HepG2 (cell line): ENCODE measurements around the gene CALML6. TPM values are rescaled to one million over a fixed set of nuclear protein-coding genes. Genes with fewer than 3 reads are reported as not detected.

Source experiments
- ATAC-seq: fragments of 200-7000 bp; cut with Tn5 transposase; 3 replicates; pipeline ENCODE4 v1.9.1; 2020; ENCODE audit warnings: mild to moderate bottlenecking, moderate library complexity
- BruUV-seq: library from RNA; stranded (reverse); fragments of 400-500 nt; replicated peaks from 2 replicates; lab custom pipeline; 2021; lab: Mats Ljungman, UMichigan
- CTCF ChIA-PET: fragments of 300-600 bp; formaldehyde crosslinking; extraction: SDS; loops from one replicate; lab custom pipeline; 2021; ENCODE audit warnings: low total read pairs, inconsistent platforms, low intra/inter-chr PET ratio; lab: Yijun Ruan, JAX
- POLR2A ChIA-PET: fragments of 350-600 bp; sonication (Branson Sonifier 250); formaldehyde crosslinking; loops from one replicate; lab custom pipeline; 2020; ENCODE audit warnings: antibody characterized with exemption, inconsistent platforms; lab: Yijun Ruan, JAX
- DNase-seq: peaks from one replicate; pipeline ENCODE4 v3.0.0-alpha.2; 2015; ENCODE audit warnings: low spot score
- FAIRE-seq: peaks from 3 replicates; lab custom pipeline; 2011; peaks lifted over from hg19 to GRCh38; lab: Jason Lieb, UNC
- H2AFZ ChIP-seq: one replicate; pipeline ENCODE4 v1.6.1; 2011; ENCODE audit warnings: low read length, inconsistent platforms
- H3K27ac ChIP-seq: fragments of 300-600 bp; 3 replicates; pipeline ENCODE4 v1.8.0; 2011; ENCODE audit warnings: mixed run types, mild to moderate bottlenecking, mixed read lengths, low read length, inconsistent platforms; ENCODE audit not compliant: insufficient read depth; ENCODE audit errors: extremely low read length
- H3K27me3 ChIP-seq, 2 experiments: fragments of 200-600 bp in 1 of 2; 2 replicates in 1 of 2; 3 replicates in 1 of 2; pipeline versions ENCODE4 v1.6.0 to v1.8.0; 2011; ENCODE audit warnings: low read length in 2 of 2, mild to moderate bottlenecking in 2 of 2, moderate library complexity in 2 of 2, inconsistent platforms in 1 of 2; ENCODE audit not compliant: insufficient read depth in 2 of 2, control insufficient read depth in 1 of 2
- H3K36me3 ChIP-seq, 2 experiments: fragments of 200-600 bp in 1 of 2; replicated peaks in 1 of 2; 2 replicates in 1 of 2; 3 replicates in 1 of 2; pipeline versions ENCODE4 v1.5.1 to v1.8.0; 2011; ENCODE audit warnings: low read length in 2 of 2, inconsistent platforms in 1 of 2; ENCODE audit not compliant: insufficient read depth in 2 of 2, control insufficient read depth in 1 of 2
- H3K4me1 ChIP-seq: 2 replicates; pipeline ENCODE4 v1.5.1; 2012; ENCODE audit warnings: low read length, inconsistent platforms; ENCODE audit not compliant: insufficient read depth
- H3K4me2 ChIP-seq: 2 replicates; pipeline ENCODE4 v1.6.0; 2011; ENCODE audit warnings: low read depth, low read length, inconsistent platforms
- H3K4me3 ChIP-seq, 3 experiments: fragments of 200-600 bp in 1 of 3; sonication (generic), shearing (Covaris generic) in 1 of 3; replicated peaks in 1 of 3; 2 replicates each; pipeline ENCODE4 v1.5.1; 2011 to 2016; ENCODE audit warnings: low read length in 3 of 3, inconsistent platforms in 2 of 3, low read depth in 2 of 3, mild to moderate bottlenecking in 2 of 3, control low read depth in 1 of 3, mixed read lengths in 1 of 3; ENCODE audit not compliant: insufficient read depth in 1 of 3
- H3K79me2 ChIP-seq: one replicate; pipeline ENCODE4 v1.6.1; 2011; ENCODE audit warnings: low read length, inconsistent platforms; ENCODE audit not compliant: insufficient read depth
- H3K9ac ChIP-seq: 2 replicates; pipeline ENCODE4 v1.6.0; 2011; ENCODE audit warnings: mild to moderate bottlenecking, low read depth, low read length, inconsistent platforms; ENCODE audit not compliant: insufficient read depth
- H3K9me3 ChIP-seq: 2 replicates; pipeline ENCODE4 v1.5.1; 2012; ENCODE audit warnings: mild to moderate bottlenecking, low read length
- H4K20me1 ChIP-seq: 2 replicates; pipeline ENCODE4 v1.6.0; 2011; ENCODE audit warnings: inconsistent platforms, mild to moderate bottlenecking, low read length, moderate library complexity; ENCODE audit not compliant: insufficient read depth
- NRL ChIP-seq: sonication (generic); formaldehyde crosslinking; IDR thresholded peaks from 2 replicates; pipeline ENCODE4 v1.5.0; 2020; ENCODE audit warnings: missing genetic modification reagents, mild to moderate bottlenecking, moderate library complexity, borderline replicate concordance
- PITX1 ChIP-seq: sonication (generic); formaldehyde crosslinking; IDR thresholded peaks from 2 replicates; pipeline ENCODE4 v1.5.1; 2020; ENCODE audit warnings: mild to moderate bottlenecking, missing genetic modification reagents
- SP140L ChIP-seq: sonication (generic); formaldehyde crosslinking; IDR thresholded peaks from 2 replicates; pipeline ENCODE4 v1.4.0; 2020; ENCODE audit warnings: missing genetic modification reagents, borderline replicate concordance
- THYN1 ChIP-seq: sonication (generic); formaldehyde crosslinking; IDR thresholded peaks from 2 replicates; pipeline ENCODE4 v1.8.1; 2023; ENCODE audit warnings: low read depth, mild to moderate bottlenecking, moderate library complexity, missing genetic modification reagents, borderline replicate concordance
- ZBTB38 ChIP-seq: sonication (generic); formaldehyde crosslinking; IDR thresholded peaks from 2 replicates; pipeline ENCODE4 v1.5.1; 2020; ENCODE audit warnings: mild to moderate bottlenecking, missing genetic modification reagents
- ZNF225 ChIP-seq: sonication (generic); formaldehyde crosslinking; IDR thresholded peaks from 2 replicates; pipeline ENCODE4 v1.4.0; 2020; ENCODE audit warnings: mild to moderate bottlenecking, missing genetic modification reagents
- ZNF317 ChIP-seq: sonication (generic); formaldehyde crosslinking; IDR thresholded peaks from 2 replicates; pipeline ENCODE4 v1.5.0; 2020; ENCODE audit warnings: mild to moderate bottlenecking, missing genetic modification reagents
- ZSCAN25 ChIP-seq: sonication (generic); formaldehyde crosslinking; IDR thresholded peaks from 2 replicates; pipeline ENCODE4 v1.8.0; 2022; ENCODE audit warnings: mild to moderate bottlenecking, missing genetic modification reagents
- WGBS: methylation state at CpG from one replicate; pipeline ENCODE4 v1.1.6; 2017; ENCODE audit warnings: low lambda C conversion rate; 5-methylcytosine and 5-hydroxymethylcytosine counted together
- in situ Hi-C: cut with HindIII; loops from 2 replicates; pipeline ENCODE4 v1.10.0; 2017; ENCODE audit warnings: low pct_unique_long_range_greater_than_20kb; ENCODE audit not compliant: extremely low pct_ligation_motif_present
- intact Hi-C: fragments of 100-400 bp; cut with micrococcal nuclease; formaldehyde crosslinking; loops from one replicate; pipeline ENCODE4 v1.10.0; 2022; ENCODE audit not compliant: unreplicated experiment
- polyA plus RNA-seq, 8 experiments: library from polyadenylated mRNA; depleted of rRNA in 3 of 8; stranded (reverse) in 7 of 8; unstranded in 1 of 8; fragments of >200 nt; fragmentation: Illumina TruSeq in 4 of 8; extraction: Trizol in 4 of 8; gene quantifications; 2 replicates each; pipeline versions ENCODE4 v1.2.1 to v1.2.3, GENCODE V29; 2011 to 2016; ENCODE audit warnings: low read depth in 4 of 8, missing spikeins in 1 of 8, mixed read lengths in 1 of 8; ENCODE audit not compliant: insufficient read depth in 1 of 8
- total RNA-seq, 5 experiments: library from RNA; depleted of rRNA; stranded (reverse); fragments of >200 nt; fragmentation: Illumina TruSeq; extraction: Trizol; gene quantifications; 2 replicates each; pipeline ENCODE4 v1.2.3, GENCODE V29; 2016; ENCODE audit warnings: low read depth in 1 of 5
- TF ChIP-seq, protein P1 (sequence below): IDR thresholded peaks from 2 replicates; pipeline ENCODE4 v1.6.1; 2016
- TF ChIP-seq, protein P2 (sequence below): sonication (generic); formaldehyde crosslinking; IDR thresholded peaks from 2 replicates; pipeline ENCODE4 v1.8.0; 2023; ENCODE audit warnings: mild to moderate bottlenecking, missing genetic modification reagents

Gene CALML6
- total and polyA plus RNA-seq, 2 of the 13 experiments (the other 11 are each of a cell fraction or from before 2014, with no cell fraction given) = 0.11 to 0.12 TPM

DNA sequence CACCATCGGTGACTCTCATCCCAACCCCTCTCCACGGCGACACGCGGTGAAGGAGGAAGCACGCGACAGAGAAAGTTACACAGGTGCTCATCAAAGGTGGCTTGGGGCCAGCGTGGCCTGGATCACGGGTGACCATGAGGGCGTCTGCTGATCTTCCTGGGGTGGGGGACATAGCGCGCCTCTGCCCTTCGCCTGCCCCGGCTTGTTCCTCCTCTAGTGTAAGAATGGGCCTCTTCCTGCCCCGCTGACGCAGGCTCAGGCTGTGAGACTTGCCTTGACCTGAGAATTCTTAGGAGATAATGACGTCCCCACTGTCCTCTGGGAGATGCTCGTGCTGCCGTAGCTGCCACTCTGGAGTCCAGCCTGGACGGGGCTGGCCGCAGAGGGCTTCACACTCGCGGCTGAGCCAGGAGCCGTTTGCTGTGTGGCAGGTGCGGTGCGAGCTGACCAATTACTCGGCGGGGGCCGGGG lies 43.0 kb downstream of the CALML6 start:
- ATAC-seq (no peak), DNase-seq (no peak), FAIRE-seq (no peak)
- Histone ChIP-seq H3K27me3 (peaks cover 0 to 46% of the 10 kb centered on the region in 2 experiments; a peak in 4 of 5 replicates), H3K9ac (no peak overlapping the region), H3K36me3 (no peaks in the 10 kb centered on the region), H2AFZ (no peak overlapping the region), H3K79me2 (no peaks in the 10 kb centered on the region), H4K20me1 (no peaks in the 10 kb centered on the region), H3K9me3 (no peaks in the 10 kb centered on the region), H3K27ac (no peak overlapping the region), H3K4me3 (no peak overlapping the region; a peak in 1 of 6 replicates), H3K4me2 (no peak overlapping the region), H3K4me1 (peaks cover 81% of the 10 kb centered on the region)
- WGBS = 65% methylated on average over 17 of the region's 29 CpGs
- CTCF ChIA-PET = no interaction called here
- intact Hi-C loops = no loop called here
- in situ Hi-C loops = no loop called here
- BruUV-seq = no TSS peak
- POLR2A ChIA-PET = interaction anchor here (2.0 kb wide), 1 partner anchor 14 kb away, joined by 5 read pairs; no protein-coding TSS in a partner anchor
- TF ChIP-seq ZBTB38 (CRISPR knock-in tag) = 0 out of 2 replicates have a peak, but pooled peaks have one; percentile 55
- TF ChIP-seq, protein P1, sequence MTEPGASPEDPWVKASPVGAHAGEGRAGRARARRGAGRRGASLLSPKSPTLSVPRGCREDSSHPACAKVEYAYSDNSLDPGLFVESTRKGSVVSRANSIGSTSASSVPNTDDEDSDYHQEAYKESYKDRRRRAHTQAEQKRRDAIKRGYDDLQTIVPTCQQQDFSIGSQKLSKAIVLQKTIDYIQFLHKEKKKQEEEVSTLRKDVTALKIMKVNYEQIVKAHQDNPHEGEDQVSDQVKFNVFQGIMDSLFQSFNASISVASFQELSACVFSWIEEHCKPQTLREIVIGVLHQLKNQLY = no peak

- no peaks in the 10 kb centered on the region for H4K20me1 ChIP-seq
- H3K9me3 ChIP-seq = no peaks in the 10 kb centered on the region
- H3K4me2 ChIP-seq = peak overlapping the region; percentile 67
- no peak overlapping the region for H3K9ac ChIP-seq
- H3K36me3 ChIP-seq = no peaks in the 10 kb centered on the region
- 39% methylated on average over 11 of the region's 12 CpGs for WGBS
- 0 out of 2 replicates have a peak, but pooled peaks have one; percentile 23 for TF ChIP-seq ZNF225 (CRISPR knock-in tag)
- TF ChIP-seq THYN1 (CRISPR knock-in tag) = no peak
- no peak for TF ChIP-seq PITX1 (CRISPR knock-in tag)
- TF ChIP-seq, protein P2, sequence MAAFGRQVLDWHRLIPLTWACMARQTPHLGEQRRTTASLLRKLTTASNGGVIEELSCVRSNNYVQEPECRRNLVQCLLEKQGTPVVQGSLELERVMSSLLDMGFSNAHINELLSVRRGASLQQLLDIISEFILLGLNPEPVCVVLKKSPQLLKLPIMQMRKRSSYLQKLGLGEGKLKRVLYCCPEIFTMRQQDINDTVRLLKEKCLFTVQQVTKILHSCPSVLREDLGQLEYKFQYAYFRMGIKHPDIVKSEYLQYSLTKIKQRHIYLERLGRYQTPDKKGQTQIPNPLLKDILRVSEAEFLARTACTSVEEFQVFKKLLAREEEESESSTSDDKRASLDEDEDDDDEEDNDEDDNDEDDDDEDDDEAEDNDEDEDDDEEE (CRISPR knock-in tag) = 0 out of 2 replicates have a peak, but pooled peaks have one; percentile 16
- TF ChIP-seq NRL (CRISPR knock-in tag) = 0 out of 2 replicates have a peak, but pooled peaks have one; percentile 0
- TF ChIP-seq ZNF317 (CRISPR knock-in tag) = no peak
- TF ChIP-seq ZSCAN25 (CRISPR knock-in tag) = no peak
- no peak for TF ChIP-seq SP140L (CRISPR knock-in tag)
- H3K79me2 ChIP-seq = no peaks in the 10 kb centered on the region
- CTCF ChIA-PET = interaction anchor here (1.6 to 3.3 kb wide), 3 partner anchors 15 to 86 kb away, joined by 5 to 30 read pairs (median 6); no protein-coding TSS in a partner anchor
- BruUV-seq = no TSS peak
- no peak overlapping the region for H2AFZ ChIP-seq
- peaks cover 2 to 53% of the 10 kb centered on the region in 2 experiments; a peak in 4 of 5 replicates for H3K27me3 ChIP-seq
- POLR2A ChIA-PET = interaction anchor here (1.0 to 2.0 kb wide), 3 partner anchors 15 to 51 kb away, joined by 3 to 5 read pairs (median 3); no protein-coding TSS in a partner anchor
- in situ Hi-C loops = no loop called here
- ATAC-seq (peak; percentile 1; the same call in 2 of the 3 replicates), FAIRE-seq (no peak), DNase-seq (no peak)
- peaks cover 92% of the 10 kb centered on the region for H3K4me1 ChIP-seq
- intact Hi-C loops = no loop called here
- no peak overlapping the region for H3K27ac ChIP-seq
- H3K4me3 ChIP-seq = peak overlapping the region in 1 of 3 experiments; percentile 51; a peak in 1 of 6 replicates
Observed at GRCh38 chr1:1959459-1959839, 44.4 kb downstream of the CALML6 start.
